H1 (cell line): Measurements from ENCODE around the gene TBC1D25. TPM values are rescaled to one million over a fixed set of nuclear protein-coding genes. Genes with fewer than 3 reads are reported as not detected.

Experiments used
- BRCA1 ChIP-seq: IDR thresholded peaks from 2 replicates; pipeline ENCODE4 v1.6.1; 2012; ENCODE audit warnings: low read depth, low read length, improper control_type of control experiment
- RNF2 ChIP-seq: fragments of 200-900, 300-1000 bp; sonication (generic); IDR thresholded peaks from 2 replicates; pipeline ENCODE4 v1.7.1; 2016; ENCODE audit warnings: borderline replicate concordance, low read depth, mild to moderate bottlenecking, antibody characterized with exemption, low read length; ENCODE audit not compliant: poor library complexity, severe bottlenecking; ENCODE audit errors: missing control alignments
- SAP30 ChIP-seq: fragments of 300-600 bp; sonication (generic); IDR thresholded peaks from 2 replicates; pipeline ENCODE4 v1.7.1; 2012; ENCODE audit warnings: low read length, moderate library complexity, mild to moderate bottlenecking, inconsistent platforms; ENCODE audit not compliant: insufficient read depth, insufficient replicate concordance
- SP2 ChIP-seq: IDR thresholded peaks from 2 replicates; pipeline ENCODE4 v1.6.1; 2012; ENCODE audit warnings: mild to moderate bottlenecking, low read length, inconsistent platforms
- polyA plus RNA-seq, 7 experiments: library from polyadenylated mRNA; depleted of rRNA in 3 of 7; stranded (reverse) in 5 of 7; unstranded in 2 of 7; fragments of >200 nt in 5 of 7; fragments of 200-250 nt in 2 of 7; gene quantifications; 1 replicate in 5 of 7; 2 replicates in 1 of 7; 4 replicates in 1 of 7; pipeline versions ENCODE4 v1.2.1 to v1.2.3, GENCODE V29; 2011 to 2013; ENCODE audit warnings: missing spikeins in 2 of 7, mixed read lengths in 2 of 7
- total RNA-seq: library from RNA; stranded (reverse); fragmentation: NEBNext Ultra II Directional; extraction: Animal tissue kit (Norgen Biotek cat#: 25700); gene quantifications from 2 replicates; pipeline ENCODE4 v1.2.1, GENCODE V29; 2021
- TF ChIP-seq, protein P1 (sequence below), 3 experiments: IDR thresholded peaks; 1 replicate in 2 of 3; 2 replicates in 1 of 3; pipeline versions ENCODE4 v1.5.1 to v1.6.1; 2011; ENCODE audit warnings: low read length in 3 of 3, mild to moderate bottlenecking in 3 of 3, inconsistent platforms in 2 of 3, low read depth in 1 of 3, moderate library complexity in 1 of 3; ENCODE audit not compliant: insufficient read depth in 1 of 3; ENCODE audit errors: control extremely low read depth in 1 of 3

TBC1D25 gene
- total and polyA plus RNA-seq, 2 of the 8 experiments (the other 6 are each of a cell fraction or from before 2014, with no cell fraction given), result 6.5 to 6.8 TPM

DNA sequence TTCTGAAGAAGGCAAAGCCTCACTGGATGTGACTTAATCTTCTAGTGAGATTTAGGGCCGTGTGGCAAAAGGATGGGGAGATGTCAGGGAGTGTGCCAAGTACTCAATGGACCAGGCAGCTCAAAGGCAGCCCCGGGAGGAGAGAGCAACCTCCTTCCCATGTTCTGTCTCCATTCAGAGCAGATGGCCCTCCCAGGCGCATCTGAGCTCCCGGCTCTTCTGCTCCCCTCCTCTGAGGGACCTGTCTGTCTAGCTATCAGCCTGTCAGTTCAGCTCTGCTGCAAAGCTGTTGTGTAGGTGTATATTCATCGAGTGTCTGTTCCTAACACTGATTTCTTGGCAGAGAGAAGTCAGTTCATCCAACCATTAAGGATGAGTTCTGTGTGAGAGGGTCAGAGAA is 41.6 kb upstream of the TBC1D25 start (continued):
- TF ChIP-seq, protein P1, sequence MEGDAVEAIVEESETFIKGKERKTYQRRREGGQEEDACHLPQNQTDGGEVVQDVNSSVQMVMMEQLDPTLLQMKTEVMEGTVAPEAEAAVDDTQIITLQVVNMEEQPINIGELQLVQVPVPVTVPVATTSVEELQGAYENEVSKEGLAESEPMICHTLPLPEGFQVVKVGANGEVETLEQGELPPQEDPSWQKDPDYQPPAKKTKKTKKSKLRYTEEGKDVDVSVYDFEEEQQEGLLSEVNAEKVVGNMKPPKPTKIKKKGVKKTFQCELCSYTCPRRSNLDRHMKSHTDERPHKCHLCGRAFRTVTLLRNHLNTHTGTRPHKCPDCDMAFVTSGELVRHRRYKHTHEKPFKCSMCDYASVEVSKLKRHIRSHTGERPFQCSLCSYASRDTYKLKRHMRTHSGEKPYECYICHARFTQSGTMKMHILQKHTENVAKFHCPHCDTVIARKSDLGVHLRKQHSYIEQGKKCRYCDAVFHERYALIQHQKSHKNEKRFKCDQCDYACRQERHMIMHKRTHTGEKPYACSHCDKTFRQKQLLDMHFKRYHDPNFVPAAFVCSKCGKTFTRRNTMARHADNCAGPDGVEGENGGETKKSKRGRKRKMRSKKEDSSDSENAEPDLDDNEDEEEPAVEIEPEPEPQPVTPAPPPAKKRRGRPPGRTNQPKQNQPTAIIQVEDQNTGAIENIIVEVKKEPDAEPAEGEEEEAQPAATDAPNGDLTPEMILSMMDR (IDR thresholded peaks at IDR 0.05; ENCODE audit: control extremely low read depth in 1 of 3, insufficient read depth in 1 of 3, low read depth in 1 of 3, low read length in 3 of 3), result no peak
- TF ChIP-seq SAP30 (no peak), RNF2 (no peak), BRCA1 (no peak), SP2 (no peak)
